Measurements from ENCODE around the gene XRRA1.

Gene XRRA1

DNA sequence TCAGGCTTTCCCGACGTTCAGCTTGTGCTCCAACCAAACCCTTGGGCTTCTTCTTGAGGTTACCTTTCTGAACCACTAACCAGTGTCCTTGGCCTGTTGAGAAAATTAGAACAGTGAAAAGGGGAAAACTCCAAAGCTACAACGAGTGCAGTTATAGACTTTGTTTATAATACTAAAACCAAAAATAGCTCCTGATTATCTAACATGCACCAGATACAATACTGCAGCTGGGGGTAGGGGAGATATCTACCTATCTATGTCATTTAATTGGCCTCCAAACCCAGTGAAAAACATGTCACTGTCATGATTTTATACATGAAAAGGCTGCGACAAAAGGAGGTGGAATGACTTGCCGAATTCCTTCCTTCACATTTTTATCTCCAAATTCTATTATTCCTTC, 11.9 kb downstream of the XRRA1 start:
- no peak overlapping the region for H3K4me3 ChIP-seq (replicated peaks; ENCODE audit: low read depth, low read length)
- DNase-seq (ENCODE audit: low read depth) = no peak
- TF ChIP-seq, protein P1, sequence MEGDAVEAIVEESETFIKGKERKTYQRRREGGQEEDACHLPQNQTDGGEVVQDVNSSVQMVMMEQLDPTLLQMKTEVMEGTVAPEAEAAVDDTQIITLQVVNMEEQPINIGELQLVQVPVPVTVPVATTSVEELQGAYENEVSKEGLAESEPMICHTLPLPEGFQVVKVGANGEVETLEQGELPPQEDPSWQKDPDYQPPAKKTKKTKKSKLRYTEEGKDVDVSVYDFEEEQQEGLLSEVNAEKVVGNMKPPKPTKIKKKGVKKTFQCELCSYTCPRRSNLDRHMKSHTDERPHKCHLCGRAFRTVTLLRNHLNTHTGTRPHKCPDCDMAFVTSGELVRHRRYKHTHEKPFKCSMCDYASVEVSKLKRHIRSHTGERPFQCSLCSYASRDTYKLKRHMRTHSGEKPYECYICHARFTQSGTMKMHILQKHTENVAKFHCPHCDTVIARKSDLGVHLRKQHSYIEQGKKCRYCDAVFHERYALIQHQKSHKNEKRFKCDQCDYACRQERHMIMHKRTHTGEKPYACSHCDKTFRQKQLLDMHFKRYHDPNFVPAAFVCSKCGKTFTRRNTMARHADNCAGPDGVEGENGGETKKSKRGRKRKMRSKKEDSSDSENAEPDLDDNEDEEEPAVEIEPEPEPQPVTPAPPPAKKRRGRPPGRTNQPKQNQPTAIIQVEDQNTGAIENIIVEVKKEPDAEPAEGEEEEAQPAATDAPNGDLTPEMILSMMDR (IDR thresholded peaks at IDR 0.05; ENCODE audit: low read length, missing control alignments) = no peak

DNA sequence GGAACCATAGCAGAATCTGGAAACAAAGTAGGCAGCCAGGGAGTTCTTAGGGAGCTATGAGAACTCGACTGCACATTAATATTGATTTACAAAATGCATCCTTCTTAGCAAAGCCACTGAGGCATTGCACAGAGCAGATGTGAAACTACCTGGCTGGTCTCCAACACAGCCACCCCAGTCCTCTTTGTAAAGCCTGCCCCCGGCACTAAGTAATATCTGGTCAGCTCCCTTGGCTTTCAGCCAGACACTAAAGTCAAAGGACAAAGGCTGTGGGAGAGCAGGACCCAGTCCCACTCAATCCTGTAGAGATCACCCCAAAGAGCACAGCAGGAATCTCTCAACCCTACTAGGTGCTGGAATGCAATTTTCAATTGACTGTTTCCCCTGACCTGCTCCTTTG, 12.8 kb downstream of the XRRA1 start:
- DNase-seq (ENCODE audit: low read depth) = no peak
- TF ChIP-seq, protein P1 (IDR thresholded peaks at IDR 0.05; ENCODE audit: low read length, missing control alignments) = no peak
- no peak overlapping the region for H3K4me3 ChIP-seq (replicated peaks; ENCODE audit: low read depth, low read length)

DNA sequence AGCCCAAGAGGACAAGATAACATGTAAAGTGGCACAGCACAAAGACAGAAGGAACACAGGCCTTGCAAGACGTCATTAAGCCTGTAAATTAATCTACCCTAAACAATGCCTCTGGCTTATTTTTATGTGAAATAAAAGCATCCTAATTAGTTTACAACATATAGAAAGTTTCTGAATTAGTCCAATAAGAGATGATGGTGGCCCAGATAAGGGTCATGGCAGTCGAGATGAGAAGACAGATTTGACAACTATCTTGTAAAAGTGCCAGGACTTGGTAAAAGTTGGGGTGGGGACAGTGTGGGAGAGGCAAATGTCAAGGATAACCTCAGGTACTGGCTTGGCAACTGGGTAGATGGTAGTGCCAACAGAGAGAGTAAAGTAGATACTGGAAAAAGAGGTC, 13.6 kb downstream of the XRRA1 start:
- TF ChIP-seq, protein P1 (IDR thresholded peaks at IDR 0.05; ENCODE audit: low read length, missing control alignments) = no peak
- no peak for DNase-seq (ENCODE audit: low read depth)
- H3K4me3 ChIP-seq (replicated peaks; ENCODE audit: low read depth, low read length) = no peak overlapping the region

DNA sequence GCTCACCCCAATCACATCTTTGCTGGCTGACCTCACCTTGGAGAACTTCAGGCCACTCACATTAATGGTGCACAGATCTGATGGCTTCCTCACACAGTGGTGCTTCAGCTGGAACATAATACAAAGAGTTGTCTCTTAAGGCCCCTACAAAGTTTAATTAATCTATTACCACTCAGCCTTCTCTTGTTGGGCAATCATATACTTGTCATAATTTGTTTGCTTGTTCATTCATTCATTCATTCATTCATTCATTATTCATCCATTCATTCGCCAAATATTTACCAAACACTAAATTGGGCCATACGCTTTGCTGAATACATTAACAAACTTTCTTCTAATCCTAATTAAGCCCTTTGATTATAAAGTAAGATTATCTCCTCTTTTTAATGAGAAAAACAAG, 15.1 kb downstream of the XRRA1 start:
- DNase-seq (ENCODE audit: low read depth) = no peak
- H3K4me3 ChIP-seq (replicated peaks; ENCODE audit: low read depth, low read length) = no peak overlapping the region
- TF ChIP-seq, protein P1 (IDR thresholded peaks at IDR 0.05; ENCODE audit: low read length, missing control alignments) = no peak

DNA sequence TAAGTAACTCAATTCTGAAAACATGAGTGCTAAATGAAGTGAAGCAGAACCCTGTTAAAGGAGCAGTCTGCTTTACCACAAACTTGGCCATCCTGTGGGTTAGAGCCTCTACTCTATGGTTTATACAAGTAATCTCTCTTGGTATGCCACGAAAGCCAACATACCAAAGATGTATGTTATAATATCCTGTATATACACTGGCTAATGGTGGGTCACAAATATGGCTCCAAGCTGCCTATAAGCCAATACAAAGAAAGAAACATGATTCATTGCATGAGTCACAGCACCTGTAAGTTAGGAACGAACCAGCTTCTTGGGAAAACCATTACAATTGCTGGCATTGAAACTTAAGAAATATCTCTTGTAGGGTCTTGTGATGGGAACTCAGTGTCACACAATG, 16.1 kb downstream of the XRRA1 start:
- TF ChIP-seq, protein P1 (IDR thresholded peaks at IDR 0.05; ENCODE audit: low read length, missing control alignments) = no peak
- peak; percentile 55 for DNase-seq (ENCODE audit: low read depth)

DNA sequence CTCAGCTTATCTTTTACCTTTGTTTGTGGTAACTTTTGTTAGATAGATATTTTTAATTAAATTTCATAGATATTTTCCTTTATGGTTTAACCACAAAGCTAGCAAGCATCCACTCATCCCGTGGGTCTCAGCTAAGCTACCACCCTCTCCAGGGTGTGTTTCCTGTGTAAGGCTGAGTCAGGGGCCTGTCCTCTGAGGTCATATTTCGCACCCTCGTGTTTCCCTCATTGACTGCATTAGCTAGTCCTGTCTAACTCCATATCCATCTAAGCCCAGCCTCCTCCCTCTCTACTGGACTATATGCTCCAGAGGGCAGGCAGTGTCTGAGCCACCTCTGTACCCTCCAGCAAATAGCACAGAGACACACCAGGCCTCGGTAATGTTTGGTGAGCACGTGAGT, 16.7 kb downstream of the XRRA1 start:
- TF ChIP-seq, protein P1 (IDR thresholded peaks at IDR 0.05; ENCODE audit: low read length, missing control alignments) = no peak
- peak; percentile 28 for DNase-seq (ENCODE audit: low read depth)

More for the DNA sequence above, 16.1 kb downstream of the XRRA1 start:
- no peak overlapping the region for H3K4me3 ChIP-seq (replicated peaks; ENCODE audit: low read depth, low read length)

More for the DNA sequence above, 16.7 kb downstream of the XRRA1 start:
- no peak overlapping the region for H3K4me3 ChIP-seq (replicated peaks; ENCODE audit: low read depth, low read length)
